Activated CD4-positive, alpha-beta T cell treated with anti-CD3 and anti-CD28 coated beads, Interleukin-2, Interleukin-6, amounts not matched to agents 100 ng/mL and 50 ng/mL, durations not matched to agents 16 hours and 8 hours (primary cell): ENCODE data around the gene PLA1A.

Experiments used
- DNase-seq: peaks from one replicate; pipeline ENCODE4 v3.0.0-alpha.2; 2020

The PLA1A gene

GRCh38 chr3:119641416-119641815 lies 43.7 kb downstream of the PLA1A start:
- no peak for DNase-seq

- peak; percentile 44 for DNase-seq
Observed at GRCh38 chr3:119642746-119643473, 45.2 kb downstream of the PLA1A start.

- DNase-seq: no peak
Observed at GRCh38 chr3:119643528-119643927, 45.8 kb downstream of the PLA1A start.

GRCh38 chr3:119644481-119644880 lies 46.8 kb downstream of the PLA1A start:
- DNase-seq: no peak

- no peak for DNase-seq
Observed at GRCh38 chr3:119645813-119646212, 48.1 kb downstream of the PLA1A start.

GRCh38 chr3:119647171-119647570 lies 49.5 kb downstream of the PLA1A start:
- no peak for DNase-seq

GRCh38 chr3:119647843-119648575 lies 50.3 kb downstream of the PLA1A start:
- DNase-seq: no peak

- no peak for DNase-seq
Observed at GRCh38 chr3:119649761-119650160, 52.1 kb downstream of the PLA1A start.

GRCh38 chr3:119652306-119653033 lies 54.8 kb downstream of the PLA1A start:
- no peak for DNase-seq

- DNase-seq: no peak
Observed at GRCh38 chr3:119653876-119654275, 56.2 kb downstream of the PLA1A start.

- DNase-seq: no peak
Observed at GRCh38 chr3:119657887-119658702, 60.4 kb downstream of the PLA1A start.

- DNase-seq: no peak
Observed at GRCh38 chr3:119658994-119659393, 61.3 kb downstream of the PLA1A start.

- no peak for DNase-seq
Observed at GRCh38 chr3:119659606-119660291, 62.1 kb downstream of the PLA1A start.

GRCh38 chr3:119660474-119661440 lies 63.1 kb downstream of the PLA1A start, which contains the start of gene POPDC2:
Gene POPDC2, minus strand, starts transcription at chr3:119660589. Its CDS starts 166 bp downstream, at chr3:119660423.
- no peak for DNase-seq

- no peak for DNase-seq
Observed at GRCh38 chr3:119662604-119663373, 65.1 kb downstream of the PLA1A start.

- no peak for DNase-seq
Observed at GRCh38 chr3:119663885-119664284, 66.2 kb downstream of the PLA1A start.

- no peak for DNase-seq
Observed at GRCh38 chr3:119664370-119664769, 66.7 kb downstream of the PLA1A start.

GRCh38 chr3:119664850-119665379 lies 67.2 kb downstream of the PLA1A start:
- DNase-seq: no peak

GRCh38 chr3:119665954-119666559 lies 68.4 kb downstream of the PLA1A start:
- no peak for DNase-seq
